Erythroblast (primary cell): ENCODE measurements around the gene PURA.

ENCODE experiments used
- DNase-seq, 2 experiments: peaks; one replicate each; lab custom pipeline; 2025; lab: John Stamatoyannopoulos, UW
- GATA1 ChIP-seq: IDR thresholded peaks from 2 replicates; pipeline ENCODE4 v1.6.1; 2011; ENCODE audit warnings: low read depth, mild to moderate bottlenecking, control low read depth, low read length, moderate library complexity
- POLR2A ChIP-seq: IDR thresholded peaks from 2 replicates; pipeline ENCODE4 v1.6.1; 2011; ENCODE audit warnings: mild to moderate bottlenecking, low read length

The PURA gene

GRCh38 chr5:140113180-140113698, 670 bp upstream of the PURA start:
- peak; percentile 36 to 52 for DNase-seq
- TF ChIP-seq GATA1 (no peak), POLR2A (no peak)

- TF ChIP-seq POLR2A: peak; percentile 66
- no peak for TF ChIP-seq GATA1
- peak; percentile 82 to 85 for DNase-seq
These were observed 654 bp downstream of the PURA start for GRCh38 chr5:140114341-140115185.

- no peak for DNase-seq
These were observed 1.2 kb downstream of the PURA start for GRCh38 chr5:140115186-140115500.

GRCh38 chr5:140116716-140117115, 2.8 kb downstream of the PURA start:
- TF ChIP-seq POLR2A (no peak), GATA1 (no peak)
- no peak for DNase-seq

More at GRCh38 chr5:140115186-140115500, 1.2 kb downstream of the PURA start:
- TF ChIP-seq POLR2A: no peak

- DNase-seq: no peak
- TF ChIP-seq GATA1: no peak
These were observed 3.6 kb downstream of the PURA start for GRCh38 chr5:140117523-140117922.

GRCh38 chr5:140118302-140118936, 4.5 kb downstream of the PURA start:
- TF ChIP-seq GATA1 (no peak), POLR2A (peak; percentile 8)
- DNase-seq: no peak

- no peak for DNase-seq
- TF ChIP-seq GATA1 (no peak), POLR2A (no peak)
These were observed 11.7 kb downstream of the PURA start, which contains the start of gene IGIP for GRCh38 chr5:140125637-140126036. Gene IGIP (plus strand): TSS chr5:140125937. CDS start chr5:140128477, 2,540 bp downstream.

GRCh38 chr5:140126315-140127012, 12.6 kb downstream of the PURA start:
- DNase-seq: no peak
- TF ChIP-seq GATA1 (no peak), POLR2A (no peak)

- no peak for TF ChIP-seq GATA1
- TF ChIP-seq POLR2A: no peak
- no peak for DNase-seq
These were observed 14.5 kb downstream of the PURA start for GRCh38 chr5:140128376-140128775.

- TF ChIP-seq GATA1: no peak
- TF ChIP-seq POLR2A: no peak
- no peak for DNase-seq
These were observed 17.2 kb downstream of the PURA start for GRCh38 chr5:140130949-140131733.

- TF ChIP-seq GATA1 (no peak), POLR2A (no peak)
These were observed 18.1 kb downstream of the PURA start for GRCh38 chr5:140131967-140132409.

GRCh38 chr5:140133514-140134167, 19.7 kb downstream of the PURA start:
- no peak for DNase-seq
- TF ChIP-seq POLR2A (no peak), GATA1 (no peak)

More at GRCh38 chr5:140131967-140132409, 18.1 kb downstream of the PURA start:
- no peak for DNase-seq

GRCh38 chr5:140134277-140134935, 20.5 kb downstream of the PURA start:
- no peak for TF ChIP-seq GATA1
- TF ChIP-seq POLR2A: no peak
- DNase-seq: no peak
